ENCODE data around the gene ALPG. TPM values are rescaled to one million over a fixed set of nuclear protein-coding genes. Genes with fewer than 3 reads are reported as not detected.
"Not testable (repeated sequence)": the region's sequence is repeated elsewhere in the genome, so short reads cannot be mapped to it uniquely, and the experiment has no call there.

ALPG gene
- total and polyA plus RNA-seq, 2 donors (not counting 1 experiment from before 2014, with no cell fraction given) = not detected

DNA sequence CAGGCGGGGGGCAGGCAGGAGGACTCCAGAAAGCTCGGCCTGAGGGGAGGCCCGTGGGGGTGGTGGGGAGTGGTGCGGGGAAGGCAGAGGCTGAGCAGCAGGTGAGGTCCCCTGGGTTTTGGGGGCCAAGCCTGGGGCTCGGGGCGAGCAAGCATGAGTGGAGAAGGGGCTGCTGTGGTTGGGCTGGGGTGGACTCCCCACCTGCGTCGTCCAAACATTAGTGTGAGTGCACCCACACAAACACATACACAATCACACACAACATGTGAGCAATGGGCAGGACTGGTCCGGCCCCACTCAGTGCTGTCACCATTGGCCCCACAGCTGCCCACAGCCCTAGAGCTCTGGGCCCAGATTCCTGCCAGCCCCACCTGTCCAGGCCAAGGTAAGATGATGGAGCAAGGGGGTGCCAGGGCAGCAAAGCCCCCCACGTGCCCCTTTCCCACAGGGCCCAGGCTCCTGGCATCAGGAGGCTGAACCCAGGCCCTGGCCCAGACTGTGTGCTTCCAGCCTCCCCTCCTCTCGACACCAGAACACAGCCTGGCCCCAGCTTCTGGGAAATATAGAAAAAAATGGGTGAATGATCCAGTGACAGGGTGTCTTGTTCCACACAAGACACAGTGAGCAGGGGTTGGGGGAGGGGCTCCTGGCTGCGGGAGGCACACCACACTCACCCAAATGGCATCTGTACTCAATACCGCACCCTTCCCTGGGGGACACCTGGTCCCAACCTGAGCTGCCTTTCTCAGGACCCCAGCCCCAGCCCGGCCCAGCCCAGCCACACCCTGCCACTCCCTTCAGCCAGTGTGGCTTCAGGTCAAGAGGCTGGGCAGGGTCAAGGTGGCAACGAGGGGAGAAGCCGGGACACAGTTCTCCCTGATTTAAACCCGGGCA, 28.6 kb upstream of the ALPG start:
- Mint-ChIP-seq H3K27me3 (peaks cover 4% of the 10 kb centered on the region), H3K9me3 (ENCODE audit: insufficient read depth) (no peaks in the 10 kb centered on the region), H3K27ac (no peak overlapping the region), H3K4me1 (no peaks in the 10 kb centered on the region), H3K4me3 (no peak overlapping the region)
- DNase-seq (no peak), ATAC-seq (ENCODE audit: low read depth) (no peak)
- 71% methylated on average over 12 of the region's 17 CpGs for WGBS (ENCODE audit: insufficient coverage)
- Histone ChIP-seq H3K36me3 (replicated peaks in 1 of 2; ENCODE audit: control extremely low read depth in 1 of 2, control insufficient read depth in 1 of 2, extremely low read depth in 1 of 2, insufficient read depth in 2 of 2, low read length in 1 of 2) (no peaks in the 10 kb centered on the region), H3K9ac (ENCODE audit: low read length) (no peak overlapping the region), H3K27me3 (replicated peaks in 1 of 4; ENCODE audit: control extremely low read depth in 1 of 4, control insufficient read depth in 3 of 4, insufficient read depth in 4 of 4, low read length in 3 of 4) (peaks cover 0 to 8% (median 0%) of the 10 kb centered on the region in 4 experiments), H3K9me3 (ENCODE audit: control extremely low read depth in 1 of 3, control insufficient read depth in 2 of 3, insufficient read depth in 1 of 3, low read length in 2 of 3) (no peaks in the 10 kb centered on the region), H2AFZ (ENCODE audit: insufficient read depth, low read depth, low read length, poor library complexity, severe bottlenecking) (no peak overlapping the region), H4K20me1 (ENCODE audit: control insufficient read depth, insufficient read depth, low read length, poor library complexity, severe bottlenecking) (no peaks in the 10 kb centered on the region), H3K4me1 (ENCODE audit: control insufficient read depth in 2 of 2, insufficient read depth in 2 of 2, low read length in 2 of 2) (no peaks in the 10 kb centered on the region), H3K27ac (ENCODE audit: low read length in 2 of 2) (no peak overlapping the region), H3K79me2 (ENCODE audit: control insufficient read depth, insufficient read depth, low read length) (no peaks in the 10 kb centered on the region), H3K4me3 (ENCODE audit: control extremely low read depth in 1 of 5, extremely low read depth in 1 of 5, insufficient read depth in 1 of 5, low read depth in 2 of 5, low read length in 4 of 5) (no peak overlapping the region), H3K4me2 (replicated peaks; ENCODE audit: low read depth, low read length, poor library complexity, severe bottlenecking) (no peak overlapping the region)
- POLR2A ChIA-PET = no interaction called here
- TF ChIP-seq, protein P1, sequence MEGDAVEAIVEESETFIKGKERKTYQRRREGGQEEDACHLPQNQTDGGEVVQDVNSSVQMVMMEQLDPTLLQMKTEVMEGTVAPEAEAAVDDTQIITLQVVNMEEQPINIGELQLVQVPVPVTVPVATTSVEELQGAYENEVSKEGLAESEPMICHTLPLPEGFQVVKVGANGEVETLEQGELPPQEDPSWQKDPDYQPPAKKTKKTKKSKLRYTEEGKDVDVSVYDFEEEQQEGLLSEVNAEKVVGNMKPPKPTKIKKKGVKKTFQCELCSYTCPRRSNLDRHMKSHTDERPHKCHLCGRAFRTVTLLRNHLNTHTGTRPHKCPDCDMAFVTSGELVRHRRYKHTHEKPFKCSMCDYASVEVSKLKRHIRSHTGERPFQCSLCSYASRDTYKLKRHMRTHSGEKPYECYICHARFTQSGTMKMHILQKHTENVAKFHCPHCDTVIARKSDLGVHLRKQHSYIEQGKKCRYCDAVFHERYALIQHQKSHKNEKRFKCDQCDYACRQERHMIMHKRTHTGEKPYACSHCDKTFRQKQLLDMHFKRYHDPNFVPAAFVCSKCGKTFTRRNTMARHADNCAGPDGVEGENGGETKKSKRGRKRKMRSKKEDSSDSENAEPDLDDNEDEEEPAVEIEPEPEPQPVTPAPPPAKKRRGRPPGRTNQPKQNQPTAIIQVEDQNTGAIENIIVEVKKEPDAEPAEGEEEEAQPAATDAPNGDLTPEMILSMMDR (IDR thresholded peaks at IDR 0.05) = no peak
- no peak for TF ChIP-seq EZH2 (IDR thresholded peaks at IDR 0.05; ENCODE audit: borderline replicate concordance, insufficient read depth, low read depth, low read length, poor library complexity, severe bottlenecking)
- CTCF ChIA-PET = no interaction called here
- intact Hi-C loops (cut with micrococcal nuclease) = no loop called here

DNA sequence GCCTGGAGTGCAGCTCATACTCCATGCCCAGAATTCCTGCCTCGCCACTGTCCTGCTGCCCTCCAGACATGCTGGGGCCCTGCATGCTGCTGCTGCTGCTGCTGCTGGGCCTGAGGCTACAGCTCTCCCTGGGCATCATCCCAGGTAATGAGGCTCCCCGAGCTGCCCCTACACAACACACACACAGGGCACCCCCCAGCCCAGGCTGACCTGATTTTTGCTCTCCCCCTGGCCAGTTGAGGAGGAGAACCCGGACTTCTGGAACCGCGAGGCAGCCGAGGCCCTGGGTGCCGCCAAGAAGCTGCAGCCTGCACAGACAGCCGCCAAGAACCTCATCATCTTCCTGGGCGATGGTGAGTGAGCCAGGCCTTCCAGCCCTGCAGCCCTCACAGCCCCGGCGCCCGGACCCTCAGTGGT, 27.9 kb upstream of the ALPG start, which contains the start of gene ALPP:
TSS of gene ALPP (plus strand) at position 17 of the 417 bp plus-strand sequence. CDS start at position 69, 52 bp downstream.
- H4K20me1 ChIP-seq (ENCODE audit: control insufficient read depth, insufficient read depth, low read length, poor library complexity, severe bottlenecking); H3K9me3 ChIP-seq (ENCODE audit: control extremely low read depth in 1 of 3, control insufficient read depth in 2 of 3, insufficient read depth in 1 of 3, low read length in 2 of 3); CTCF ChIA-PET; H3K4me1 Mint-ChIP-seq; H3K27me3 ChIP-seq (replicated peaks in 1 of 4; ENCODE audit: control extremely low read depth in 1 of 4, control insufficient read depth in 3 of 4, insufficient read depth in 4 of 4, low read length in 3 of 4); H3K4me2 ChIP-seq (replicated peaks; ENCODE audit: low read depth, low read length, poor library complexity, severe bottlenecking); DNase-seq; H3K4me3 ChIP-seq (ENCODE audit: control extremely low read depth in 1 of 5, extremely low read depth in 1 of 5, insufficient read depth in 1 of 5, low read depth in 2 of 5, low read length in 4 of 5); H2AFZ ChIP-seq (ENCODE audit: insufficient read depth, low read depth, low read length, poor library complexity, severe bottlenecking); H3K4me3 Mint-ChIP-seq; ATAC-seq (ENCODE audit: low read depth); intact Hi-C loops (cut with micrococcal nuclease); H3K9ac ChIP-seq (ENCODE audit: low read length); POLR2A ChIA-PET; H3K4me1 ChIP-seq (ENCODE audit: control insufficient read depth in 2 of 2, insufficient read depth in 2 of 2, low read length in 2 of 2); H3K36me3 ChIP-seq (replicated peaks in 1 of 2; ENCODE audit: control extremely low read depth in 1 of 2, control insufficient read depth in 1 of 2, extremely low read depth in 1 of 2, insufficient read depth in 2 of 2, low read length in 1 of 2); H3K27me3 Mint-ChIP-seq; H3K9me3 Mint-ChIP-seq (ENCODE audit: insufficient read depth); H3K27ac ChIP-seq (ENCODE audit: low read length in 2 of 2); H3K27ac Mint-ChIP-seq; H3K79me2 ChIP-seq (ENCODE audit: control insufficient read depth, insufficient read depth, low read length): not testable (repeated sequence)
- WGBS (ENCODE audit: insufficient coverage) = 94% methylated on average over 12 of the region's 12 CpGs

DNA sequence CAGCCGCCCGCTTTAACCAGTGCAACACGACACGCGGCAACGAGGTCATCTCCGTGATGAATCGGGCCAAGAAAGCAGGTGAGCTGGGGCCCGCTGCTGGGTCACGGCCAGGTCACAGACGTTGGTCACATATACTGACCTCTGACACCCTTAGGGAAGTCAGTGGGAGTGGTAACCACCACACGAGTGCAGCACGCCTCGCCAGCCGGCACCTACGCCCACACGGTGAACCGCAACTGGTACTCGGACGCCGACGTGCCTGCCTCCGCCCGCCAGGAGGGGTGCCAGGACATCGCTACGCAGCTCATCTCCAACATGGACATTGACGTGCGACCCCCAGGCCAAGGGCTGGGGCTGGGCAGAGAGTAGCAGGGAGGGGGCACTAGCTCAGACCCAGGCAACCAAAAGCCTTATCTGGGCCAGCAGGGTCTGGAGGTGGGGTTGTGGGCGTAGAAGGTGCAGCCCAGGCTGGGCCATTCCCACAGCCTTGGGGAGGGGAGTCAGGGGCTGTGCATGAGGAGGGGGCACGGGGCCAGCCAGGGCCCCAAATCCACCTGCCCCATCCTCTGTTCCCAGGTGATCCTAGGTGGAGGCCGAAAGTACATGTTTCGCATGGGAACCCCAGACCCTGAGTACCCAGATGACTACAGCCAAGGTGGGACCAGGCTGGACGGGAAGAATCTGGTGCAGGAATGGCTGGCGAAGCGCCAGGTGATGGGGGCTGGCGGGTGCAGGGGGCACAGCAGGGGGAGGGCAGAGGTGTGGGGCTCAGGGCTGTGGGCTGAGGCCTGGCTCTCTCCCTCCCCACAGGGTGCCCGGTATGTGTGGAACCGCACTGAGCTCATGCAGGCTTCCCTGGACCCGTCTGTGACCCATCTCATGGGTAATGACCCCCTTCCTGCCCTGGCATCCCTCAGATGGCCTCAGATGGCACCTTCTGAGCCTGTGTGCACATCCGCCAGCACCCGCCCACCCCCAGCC, 26.7 kb upstream of the ALPG start:
- intact Hi-C loops (cut with micrococcal nuclease); H3K27me3 ChIP-seq (replicated peaks in 1 of 4; ENCODE audit: control extremely low read depth in 1 of 4, control insufficient read depth in 3 of 4, insufficient read depth in 4 of 4, low read length in 3 of 4); H3K4me2 ChIP-seq (replicated peaks; ENCODE audit: low read depth, low read length, poor library complexity, severe bottlenecking); H2AFZ ChIP-seq (ENCODE audit: insufficient read depth, low read depth, low read length, poor library complexity, severe bottlenecking); ATAC-seq (ENCODE audit: low read depth); H4K20me1 ChIP-seq (ENCODE audit: control insufficient read depth, insufficient read depth, low read length, poor library complexity, severe bottlenecking); CTCF ChIA-PET; H3K27me3 Mint-ChIP-seq; H3K9me3 ChIP-seq (ENCODE audit: control extremely low read depth in 1 of 3, control insufficient read depth in 2 of 3, insufficient read depth in 1 of 3, low read length in 2 of 3); DNase-seq; H3K9ac ChIP-seq (ENCODE audit: low read length); POLR2A ChIA-PET; H3K4me3 Mint-ChIP-seq; H3K79me2 ChIP-seq (ENCODE audit: control insufficient read depth, insufficient read depth, low read length); H3K36me3 ChIP-seq (replicated peaks in 1 of 2; ENCODE audit: control extremely low read depth in 1 of 2, control insufficient read depth in 1 of 2, extremely low read depth in 1 of 2, insufficient read depth in 2 of 2, low read length in 1 of 2); H3K4me3 ChIP-seq (ENCODE audit: control extremely low read depth in 1 of 5, extremely low read depth in 1 of 5, insufficient read depth in 1 of 5, low read depth in 2 of 5, low read length in 4 of 5); H3K27ac ChIP-seq (ENCODE audit: low read length in 2 of 2); H3K4me1 Mint-ChIP-seq; H3K27ac Mint-ChIP-seq; H3K9me3 Mint-ChIP-seq (ENCODE audit: insufficient read depth): not testable (repeated sequence)
- H3K4me1 ChIP-seq (ENCODE audit: control insufficient read depth in 2 of 2, insufficient read depth in 2 of 2, low read length in 2 of 2) = peaks cover 9 to 11% of the 10 kb centered on the region in 2 donors
- WGBS (ENCODE audit: insufficient coverage) = 89% methylated on average over 27 of the region's 41 CpGs
